GM21619 (cell line): ENCODE data around the gene KRTAP22-1.

Source experiments
- ATAC-seq: cut with Tn5 transposase; IDR thresholded peaks from one replicate; pipeline ENCODE4 v1.9.1; 2021; ENCODE audit not compliant: unreplicated experiment

KRTAP22-1 gene

GRCh38 chr21:30623362-30623761, 22.5 kb downstream of the KRTAP22-1 start:
- ATAC-seq = no peak

- no peak for ATAC-seq
Measured at GRCh38 chr21:30625449-30626165, 24.7 kb downstream of the KRTAP22-1 start.

- no peak for ATAC-seq
Measured at GRCh38 chr21:30628109-30628508, 27.2 kb downstream of the KRTAP22-1 start.

GRCh38 chr21:30629200-30629599, 28.3 kb downstream of the KRTAP22-1 start:
- no peak for ATAC-seq

GRCh38 chr21:30634906-30635305, 34.0 kb downstream of the KRTAP22-1 start, which contains the start of gene KRTAP20-2:
KRTAP20-2 (plus strand) TSS chr21:30635206; CDS start chr21:30635264, 58 bp downstream.
- ATAC-seq = no peak

- no peak for ATAC-seq
Measured at GRCh38 chr21:30638686-30639085, 37.8 kb downstream of the KRTAP22-1 start.

- no peak for ATAC-seq
Measured at GRCh38 chr21:30642564-30642963, 41.7 kb downstream of the KRTAP22-1 start, which contains the start of gene KRTAP20-3. KRTAP20-3 (plus strand) TSS chr21:30642864.

GRCh38 chr21:30646904-30647414, 46.1 kb downstream of the KRTAP22-1 start:
- ATAC-seq = no peak
